ENCODE measurements around the gene ZNF407. TPM values are rescaled to one million over a fixed set of nuclear protein-coding genes. Genes with fewer than 3 reads are reported as not detected.

The ZNF407 gene
- polyA plus RNA-seq, 5 donors, result 9.0 to 11.3 (median 10.2) TPM

DNA sequence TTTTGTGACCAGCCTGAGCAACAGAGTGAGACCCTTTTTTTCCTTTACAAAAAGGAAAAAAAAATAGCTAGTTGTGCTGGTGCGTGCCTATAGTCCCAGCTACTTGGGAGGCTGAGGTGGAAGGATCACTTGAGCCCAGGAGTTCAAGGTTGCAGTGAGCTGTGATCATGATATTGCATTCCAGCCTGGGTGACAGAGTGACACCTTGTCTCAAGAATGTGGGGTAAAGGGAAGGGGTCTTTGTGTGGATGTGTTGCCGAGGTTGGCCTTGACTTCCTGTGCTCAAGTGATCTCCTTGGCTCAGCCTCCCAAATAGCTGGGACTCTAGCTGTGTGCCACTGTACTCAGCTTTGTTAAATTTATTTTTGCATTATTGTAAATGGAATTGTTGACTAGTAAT, 120.6 kb downstream of the ZNF407 start:
- DNase-seq, result no peak

DNA sequence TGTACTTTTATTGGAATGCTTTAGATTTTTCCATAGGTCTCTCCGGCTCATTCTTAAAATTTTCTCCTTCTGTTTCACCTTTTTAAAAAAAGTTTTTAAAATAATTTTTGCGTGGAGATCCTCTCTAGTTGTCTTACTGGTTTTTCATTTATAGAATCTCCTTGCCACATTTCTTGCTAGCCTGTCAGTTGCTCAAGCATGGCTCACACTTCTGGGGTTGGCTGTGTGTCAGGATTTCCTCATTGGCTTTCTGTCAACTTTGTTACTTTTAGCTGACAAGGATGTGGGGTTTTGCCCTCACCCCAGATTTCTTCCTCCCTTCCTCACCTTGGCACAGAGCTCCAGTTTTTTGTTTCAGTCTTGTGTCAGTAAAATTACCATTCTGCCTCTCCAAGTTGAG, 124.6 kb downstream of the ZNF407 start:
- no peak for DNase-seq

GRCh38 chr18:74724186-74724585, 126.5 kb downstream of the ZNF407 start:
- DNase-seq, result no peak

DNA sequence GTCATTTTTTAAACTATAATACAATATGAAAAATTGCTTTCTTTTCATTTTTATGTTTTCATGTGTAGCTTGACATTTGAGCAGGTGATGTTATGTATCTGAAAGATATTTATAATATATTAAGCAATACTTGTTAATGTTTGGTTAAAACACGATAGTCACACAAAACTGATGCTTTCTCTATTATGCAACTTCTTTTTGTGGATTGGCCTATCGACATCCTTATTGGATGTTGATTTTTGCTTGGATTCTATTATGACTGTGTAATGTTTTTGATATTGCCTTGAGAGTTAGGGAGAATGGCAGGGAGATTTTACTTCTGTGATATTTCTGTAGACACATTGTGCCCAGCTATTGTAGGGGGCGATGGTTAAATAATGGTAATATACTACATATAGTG, 128.0 kb downstream of the ZNF407 start:
- DNase-seq, result no peak

DNA sequence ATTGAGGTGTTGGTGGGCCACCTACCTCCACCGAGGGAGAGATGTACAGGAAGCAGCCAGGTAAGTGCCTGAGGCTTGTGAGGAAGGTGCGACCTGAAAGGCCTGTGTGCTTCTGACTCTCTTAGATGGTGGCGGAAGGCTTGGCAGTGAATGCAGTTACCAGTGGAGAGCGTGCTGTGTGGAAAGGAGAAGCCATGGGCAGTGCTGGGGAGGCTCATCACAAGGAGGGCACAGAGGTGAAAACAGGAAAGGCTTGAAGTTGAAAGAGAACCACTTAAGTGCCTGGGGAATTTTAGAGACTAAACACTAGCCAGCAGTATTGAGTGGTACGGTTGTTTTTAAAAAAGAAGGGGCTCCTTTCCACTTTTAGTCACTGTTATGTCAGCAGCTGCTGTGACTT, 130.9 kb downstream of the ZNF407 start:
- no peak for DNase-seq

- no peak for DNase-seq
Observed at GRCh38 chr18:74731097-74731496, 133.4 kb downstream of the ZNF407 start.

GRCh38 chr18:74732380-74732779, 134.7 kb downstream of the ZNF407 start:
- DNase-seq, result no peak

DNA sequence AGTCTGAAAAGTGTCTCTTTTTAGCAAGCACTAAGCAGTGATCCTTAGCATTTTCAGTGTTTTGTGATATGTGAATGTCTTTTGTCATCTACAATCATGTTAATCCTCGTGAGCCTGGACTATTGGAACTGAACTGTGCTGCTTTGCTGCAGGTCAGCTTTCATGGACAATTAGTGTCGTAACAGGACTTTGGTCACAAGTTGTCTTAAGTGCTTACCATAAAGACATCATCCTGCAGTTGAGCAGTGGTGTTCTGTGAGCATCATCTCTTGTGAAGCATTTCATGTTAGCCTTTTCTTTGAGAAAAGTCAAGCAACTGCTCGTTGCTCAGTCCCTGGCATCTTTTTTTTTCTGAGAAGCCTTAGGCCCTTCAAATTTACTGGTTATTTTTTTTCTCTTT, 135.9 kb downstream of the ZNF407 start:
- DNase-seq, result no peak

DNA sequence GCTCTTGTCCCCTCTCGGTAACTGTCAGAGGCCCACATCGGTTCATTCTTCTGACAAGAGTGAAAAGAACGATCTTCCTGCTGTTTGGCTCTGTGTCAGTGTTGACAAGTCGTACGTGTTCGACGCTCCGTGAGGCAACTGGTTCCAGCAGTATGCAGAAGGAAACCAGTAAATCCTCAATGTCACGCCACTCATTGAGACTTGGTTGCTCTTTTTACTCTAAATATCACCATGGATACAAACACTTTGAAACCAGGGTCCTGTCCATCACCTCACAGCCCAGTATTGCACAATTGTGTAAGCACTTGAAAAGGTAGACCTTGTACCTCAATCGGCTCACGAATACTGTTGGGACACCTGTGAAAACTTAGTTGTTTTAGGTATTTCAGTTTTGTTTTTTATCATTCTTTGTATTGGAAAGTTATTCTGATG, 136.4 kb downstream of the ZNF407 start:
- DNase-seq, result peak in 1 of 2 donors; percentile 14

- DNase-seq, result no peak
Observed at GRCh38 chr18:74739926-74740325, 142.3 kb downstream of the ZNF407 start.

DNA sequence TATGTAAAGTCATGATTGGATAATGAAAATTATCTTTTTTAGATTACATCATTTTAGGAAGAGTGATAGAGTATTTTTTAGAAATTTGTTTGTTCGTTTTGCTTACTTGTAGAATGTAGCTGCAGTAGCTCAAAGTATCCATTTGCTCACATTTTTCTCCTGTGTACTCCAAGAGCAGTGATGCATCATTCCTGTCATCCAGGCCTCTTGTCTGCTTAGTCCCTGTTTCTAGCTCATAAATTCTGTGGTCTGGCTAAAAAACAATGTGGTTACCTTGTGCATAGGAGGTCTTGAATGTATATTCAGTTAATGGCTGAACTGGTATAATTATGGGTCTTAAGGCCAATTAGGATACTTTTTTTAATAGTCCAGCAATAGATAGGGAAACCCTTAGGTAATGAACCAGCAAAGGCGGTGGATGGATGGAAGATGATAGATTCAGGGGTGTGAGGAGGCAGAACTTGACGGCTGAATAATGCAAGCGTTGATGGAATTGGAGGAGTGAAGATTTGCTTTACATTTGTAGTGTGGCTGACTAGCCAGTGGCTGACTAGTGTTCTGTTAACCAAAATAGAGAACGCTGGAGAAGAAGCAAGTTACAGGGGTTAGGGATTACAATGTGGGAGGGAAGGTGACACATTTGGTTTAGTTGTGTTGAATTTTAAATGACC, 145.0 kb downstream of the ZNF407 start:
- DNase-seq, result no peak

DNA sequence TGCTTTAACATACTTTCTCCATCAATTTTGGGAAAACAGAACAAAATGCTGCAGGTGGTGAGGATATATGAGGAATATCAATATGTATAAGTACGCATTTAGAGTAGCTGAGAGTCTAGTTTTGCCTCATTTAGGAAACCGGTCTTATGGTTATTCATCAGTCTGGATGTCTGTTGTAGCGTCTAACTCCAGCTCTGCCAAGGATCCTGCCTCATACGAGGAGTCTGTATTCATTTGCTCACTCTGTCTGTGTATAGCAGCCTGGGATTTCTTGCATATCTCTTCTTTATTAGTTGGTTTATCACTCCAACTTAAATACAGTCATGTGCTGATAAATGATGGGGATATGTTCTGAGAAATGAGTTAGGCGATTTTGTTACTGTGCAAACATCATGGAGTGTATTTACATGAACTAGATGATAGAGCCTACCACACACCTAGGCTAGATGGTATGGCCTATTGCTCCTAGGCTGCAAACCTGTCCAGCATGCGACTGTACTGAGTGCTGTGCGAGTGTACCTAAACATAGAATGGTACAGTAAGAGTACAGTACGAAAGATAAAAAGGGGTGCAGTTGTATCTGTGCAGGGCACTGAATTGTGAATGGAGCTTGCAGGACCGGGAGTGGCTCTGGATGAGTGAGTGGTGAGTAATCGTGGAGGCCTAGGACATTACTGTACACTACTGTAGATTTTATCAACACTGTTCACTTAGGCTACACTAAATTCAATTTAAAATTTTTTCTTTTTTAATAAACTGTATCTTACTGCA, 148.1 kb downstream of the ZNF407 start:
- no peak for DNase-seq

GRCh38 chr18:74748809-74749208, 151.1 kb downstream of the ZNF407 start:
- DNase-seq, result no peak

GRCh38 chr18:74758995-74759394, 161.3 kb downstream of the ZNF407 start:
- DNase-seq, result no peak

- DNase-seq, result no peak
Observed at GRCh38 chr18:74760026-74760425, 162.4 kb downstream of the ZNF407 start.

DNA sequence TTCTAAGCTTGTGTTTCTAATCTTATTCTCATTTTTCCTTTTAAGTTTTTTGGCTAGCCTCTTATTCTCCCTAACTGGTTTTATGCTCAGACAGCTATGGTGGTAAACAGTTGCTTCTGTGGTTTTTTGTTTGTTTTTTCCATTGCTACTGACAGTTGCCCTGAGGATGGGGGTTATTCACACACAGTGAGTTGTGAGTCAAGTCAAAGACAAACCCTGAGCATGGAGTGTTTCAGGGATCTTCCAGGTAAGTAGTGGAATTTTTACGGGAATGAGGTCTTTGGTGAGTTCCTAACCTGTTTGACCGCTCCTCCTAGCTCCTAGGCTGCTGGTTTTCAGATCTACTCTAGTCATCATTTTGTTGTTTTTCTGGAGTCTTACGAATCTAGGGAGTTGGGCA, 162.8 kb downstream of the ZNF407 start:
- DNase-seq, result no peak

DNA sequence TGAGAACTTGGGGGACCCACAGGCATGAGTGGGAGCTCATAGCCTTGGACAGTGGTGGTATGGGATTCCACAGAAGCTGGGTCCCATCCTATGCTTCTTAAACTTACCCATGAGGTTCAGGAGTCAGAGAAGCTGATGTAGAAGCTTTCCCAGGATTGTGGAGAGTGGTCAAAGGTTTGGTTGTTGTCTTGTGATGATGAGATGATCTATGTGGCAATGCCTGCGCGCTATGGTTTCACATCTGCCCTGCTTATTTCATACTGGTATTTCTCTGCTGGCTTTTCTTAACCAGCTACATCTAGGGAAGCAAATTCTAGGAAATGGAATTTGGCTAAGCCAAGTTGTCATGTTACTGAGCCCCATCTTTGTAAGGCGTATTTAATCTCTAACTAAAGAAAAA, 168.6 kb downstream of the ZNF407 start:
- no peak for DNase-seq

GRCh38 chr18:74768096-74768495, 170.4 kb downstream of the ZNF407 start:
- no peak for DNase-seq

GRCh38 chr18:74773171-74773624, 175.5 kb downstream of the ZNF407 start:
- no peak for DNase-seq

GRCh38 chr18:74774486-74774885, 176.8 kb downstream of the ZNF407 start:
- no peak for DNase-seq

DNA sequence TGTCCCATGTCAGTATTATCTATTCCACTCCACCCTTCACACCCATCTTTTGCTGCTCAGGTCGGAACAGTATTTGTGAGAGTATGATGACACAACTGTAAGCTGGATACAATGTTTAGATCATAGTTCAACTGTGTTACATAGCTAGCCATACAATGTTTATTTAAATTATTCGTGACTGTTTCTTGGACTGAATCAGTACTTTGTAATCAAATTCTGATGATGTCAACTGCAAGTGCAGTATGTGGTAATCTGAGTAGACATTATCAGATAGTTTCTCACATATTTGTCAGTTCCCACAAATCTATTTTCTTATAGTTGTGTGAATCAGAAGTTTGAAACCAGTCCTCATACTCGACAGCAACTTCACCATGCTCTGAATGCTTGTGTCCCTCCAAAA, 177.6 kb downstream of the ZNF407 start:
- no peak for DNase-seq

DNA sequence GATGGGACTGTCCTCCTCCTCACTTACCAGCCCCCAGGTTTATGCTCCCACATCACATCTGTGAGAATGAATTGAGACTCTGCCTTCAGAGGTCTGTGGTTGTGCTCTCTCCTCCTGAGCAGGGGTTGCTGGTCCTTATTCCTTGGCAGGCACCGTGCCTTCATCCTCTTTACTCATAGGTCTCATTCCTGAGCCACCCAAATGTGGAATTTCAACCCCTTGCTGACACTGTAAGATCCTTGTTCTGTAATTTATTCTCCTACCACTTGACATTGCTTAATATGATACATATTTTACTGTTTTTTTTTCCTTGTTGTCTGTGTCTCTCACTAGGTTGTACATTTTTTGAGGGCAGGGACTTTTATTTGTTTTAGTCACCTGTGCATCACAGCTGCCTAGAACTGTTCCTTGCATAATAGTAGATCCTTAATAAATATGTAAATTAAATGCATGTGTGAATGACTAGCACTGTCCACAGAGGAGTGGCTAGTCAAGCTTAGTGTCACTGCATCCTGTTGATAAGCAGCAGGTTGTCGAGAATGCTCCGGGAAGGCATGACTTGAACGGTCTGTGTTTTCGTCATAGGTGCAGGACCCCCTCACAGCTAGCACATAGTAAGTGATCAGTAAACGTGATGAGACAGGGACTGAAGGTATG, 180.6 kb downstream of the ZNF407 start:
- DNase-seq, result no peak

DNA sequence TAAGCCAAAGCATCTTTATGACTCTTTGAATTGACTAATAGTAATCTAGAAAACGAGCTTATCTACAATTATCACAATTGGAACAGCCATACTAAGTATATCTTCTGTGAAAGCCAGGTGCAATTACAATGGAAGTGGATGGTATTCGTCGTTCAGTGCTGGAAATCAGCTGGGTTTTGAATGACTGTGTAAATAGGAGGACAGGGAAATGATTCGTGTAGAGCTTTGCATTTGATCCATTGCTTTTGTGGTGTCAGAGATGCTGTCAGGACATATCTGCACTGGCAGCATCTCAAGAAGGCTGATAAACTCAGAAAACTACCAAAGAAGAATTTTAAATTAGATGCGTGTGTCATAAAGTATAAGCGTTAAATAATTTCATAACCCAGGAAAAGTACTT, 187.1 kb downstream of the ZNF407 start:
- no peak for DNase-seq

Data from right lung (tissue), 5 donors.